Fibroblast of lung (primary cell): ENCODE results near the gene TMEM119. TPM values are rescaled to one million over a fixed set of nuclear protein-coding genes. Genes with fewer than 3 reads are reported as not detected.

Source experiments
- DNase-seq, 2 donors: peaks; one replicate each; pipeline versions ENCODE4 v3.0.0 to v3.0.0-alpha.2; 2010; ENCODE audit warnings: low read depth in 2 of 2
- H2AFZ ChIP-seq: 2 replicates; pipeline ENCODE4 v1.5.1; 2012; ENCODE audit warnings: low read length, control low read depth, inconsistent platforms
- H3K27ac ChIP-seq: 2 replicates; pipeline ENCODE4 v1.5.1; 2011; ENCODE audit warnings: low read length, control low read depth; ENCODE audit not compliant: insufficient read depth
- H3K27me3 ChIP-seq: 2 replicates; pipeline ENCODE4 v1.5.1; 2011; ENCODE audit warnings: mild to moderate bottlenecking, low read length; ENCODE audit not compliant: control insufficient read depth, insufficient read depth
- H3K36me3 ChIP-seq: 2 replicates; pipeline ENCODE4 v1.5.1; 2011; ENCODE audit warnings: low read length; ENCODE audit not compliant: control insufficient read depth, insufficient read depth
- H3K4me1 ChIP-seq: 2 replicates; pipeline ENCODE4 v1.5.1; 2011; ENCODE audit warnings: low read length; ENCODE audit not compliant: control insufficient read depth, insufficient read depth; ENCODE audit errors: extremely low read depth
- H3K4me2 ChIP-seq: 2 replicates; pipeline ENCODE4 v1.5.1; 2011; ENCODE audit warnings: low read length, control low read depth; ENCODE audit not compliant: insufficient read depth; ENCODE audit errors: extremely low read depth
- H3K4me3 ChIP-seq, 4 experiments: fragments of 200-600 bp in 1 of 4; sonication (generic) in 1 of 4; replicated peaks in 1 of 4; 2 replicates each; pipeline ENCODE4 v1.5.1; 2011 to 2016; ENCODE audit warnings: low read length in 4 of 4, low read depth in 3 of 4, mild to moderate bottlenecking in 3 of 4, control low read depth in 2 of 4, inconsistent platforms in 1 of 4, mixed read lengths in 1 of 4; ENCODE audit not compliant: insufficient read depth in 1 of 4; ENCODE audit errors: control extremely low read depth in 1 of 4
- H3K79me2 ChIP-seq: 2 replicates; pipeline ENCODE4 v1.5.1; 2012; ENCODE audit warnings: mild to moderate bottlenecking, low read length, inconsistent platforms; ENCODE audit not compliant: control insufficient read depth, insufficient read depth
- H3K9ac ChIP-seq: 2 replicates; pipeline ENCODE4 v1.5.1; 2011; ENCODE audit warnings: mild to moderate bottlenecking, low read length, control low read depth; ENCODE audit not compliant: insufficient read depth
- H3K9me3 ChIP-seq: 2 replicates; pipeline ENCODE4 v1.5.1; 2012; ENCODE audit warnings: low read depth, low read length; ENCODE audit not compliant: control insufficient read depth, insufficient read depth
- H4K20me1 ChIP-seq: 2 replicates; pipeline ENCODE4 v1.5.1; 2011; ENCODE audit warnings: low read length; ENCODE audit not compliant: control insufficient read depth, insufficient read depth; ENCODE audit errors: extremely low read depth
- CTCF ChIP-seq, 2 donors: IDR thresholded peaks in 1 of 2; conservative IDR thresholded peaks in 1 of 2; 1 replicate in 1 of 2; 2 replicates in 1 of 2; pipeline ENCODE4 v1.5.1; 2011 to 2012; ENCODE audit warnings: low read length in 2 of 2, control low read depth in 1 of 2, inconsistent platforms in 1 of 2, low read depth in 1 of 2, mild to moderate bottlenecking in 1 of 2
- EZH2 ChIP-seq: IDR thresholded peaks from 2 replicates; pipeline ENCODE4 v1.5.1; 2012; ENCODE audit warnings: low read length, control low read depth, mild to moderate bottlenecking; ENCODE audit errors: missing control alignments
- polyA plus RNA-seq, 2 donors: library from polyadenylated mRNA; depleted of rRNA in 1 of 2; stranded (reverse) in 1 of 2; unstranded in 1 of 2; fragments of >200 nt; gene quantifications; 2 replicates each; pipeline ENCODE4 v1.2.1, GENCODE V29; 2011 to 2012; ENCODE audit warnings: missing spikeins in 1 of 2
- total RNA-seq: library from RNA; depleted of rRNA; stranded (reverse); fragments of >200 nt; gene quantifications from 2 replicates; pipeline ENCODE4 v1.2.1, GENCODE V29; 2014

Gene TMEM119
- total and polyA plus RNA-seq, 2 donors (not counting 1 experiment from before 2014, with no cell fraction given) = 154 to 358 TPM

- Histone ChIP-seq H3K27me3 (no peaks in the 10 kb centered on the region), H3K27ac (no peak overlapping the region)
- TF ChIP-seq EZH2 = no peak
- no peak for TF ChIP-seq CTCF (conservative IDR thresholded peaks at IDR 0.05 in 1 of 2, IDR thresholded peaks at IDR 0.05 in 1 of 2; ENCODE audit: low read depth in 1 of 2, low read length in 2 of 2)
Observed at GRCh38 chr12:108568338-108569154, 29.3 kb downstream of the TMEM119 start.

GRCh38 chr12:108567406-108568337 is 30.2 kb downstream of the TMEM119 start:
- Histone ChIP-seq H3K79me2 (peaks cover 16% of the 10 kb centered on the region), H4K20me1 (no peaks in the 10 kb centered on the region), H3K27ac (no peak overlapping the region), H3K9me3 (no peaks in the 10 kb centered on the region), H2AFZ (no peak overlapping the region), H3K9ac (no peak overlapping the region), H3K4me1 (peaks cover 11% of the 10 kb centered on the region), H3K4me3 (no peak overlapping the region), H3K36me3 (peaks cover 28% of the 10 kb centered on the region), H3K27me3 (no peaks in the 10 kb centered on the region), H3K4me2 (no peak overlapping the region)
- peak in 1 of 2 donors; percentile 72 for DNase-seq
- TF ChIP-seq EZH2 = no peak
- TF ChIP-seq CTCF (conservative IDR thresholded peaks at IDR 0.05 in 1 of 2, IDR thresholded peaks at IDR 0.05 in 1 of 2; ENCODE audit: low read depth in 1 of 2, low read length in 2 of 2) = no peak

More at GRCh38 chr12:108568338-108569154, 29.3 kb downstream of the TMEM119 start:
- Histone ChIP-seq H3K4me2 (no peak overlapping the region), H3K79me2 (peaks cover 8% of the 10 kb centered on the region), H3K9ac (no peak overlapping the region), H3K9me3 (no peaks in the 10 kb centered on the region), H2AFZ (no peak overlapping the region), H3K4me1 (peaks cover 11% of the 10 kb centered on the region), H3K4me3 (no peak overlapping the region), H4K20me1 (no peaks in the 10 kb centered on the region), H3K36me3 (peaks cover 28% of the 10 kb centered on the region)
- no peak for DNase-seq

GRCh38 chr12:108566452-108566851 is 31.4 kb downstream of the TMEM119 start:
- H3K9me3 ChIP-seq = no peaks in the 10 kb centered on the region
- H3K4me1 ChIP-seq = peaks cover 14% of the 10 kb centered on the region
- H3K27ac ChIP-seq = no peak overlapping the region
- peaks cover 17% of the 10 kb centered on the region for H3K79me2 ChIP-seq
- no peak for TF ChIP-seq EZH2
- no peak for TF ChIP-seq CTCF (conservative IDR thresholded peaks at IDR 0.05 in 1 of 2, IDR thresholded peaks at IDR 0.05 in 1 of 2; ENCODE audit: low read depth in 1 of 2, low read length in 2 of 2)
- H3K9ac ChIP-seq = no peak overlapping the region
- no peak overlapping the region for H3K4me3 ChIP-seq
- H4K20me1 ChIP-seq = no peaks in the 10 kb centered on the region
- no peak overlapping the region for H2AFZ ChIP-seq
- no peak for DNase-seq
- no peaks in the 10 kb centered on the region for H3K27me3 ChIP-seq
- H3K4me2 ChIP-seq = no peak overlapping the region
- peaks cover 28% of the 10 kb centered on the region for H3K36me3 ChIP-seq
